Endothelial cell of umbilical vein (primary cell): ENCODE data around the gene UBE2H.

Experiments used
- EZH2 ChIP-seq: IDR thresholded peaks from 2 replicates; pipeline ENCODE4 v1.6.1; 2012; ENCODE audit warnings: borderline replicate concordance, low read depth, mild to moderate bottlenecking, moderate library complexity, low read length, inconsistent platforms; ENCODE audit not compliant: severe bottlenecking
- FOS ChIP-seq: IDR thresholded peaks from 2 replicates; pipeline ENCODE4 v1.6.1; 2011; ENCODE audit warnings: mild to moderate bottlenecking, low read length, moderate library complexity, borderline replicate concordance; ENCODE audit not compliant: insufficient read depth
- GATA2 ChIP-seq: IDR thresholded peaks from 2 replicates; pipeline ENCODE4 v1.7.0; 2011; ENCODE audit warnings: low read depth, mild to moderate bottlenecking, moderate library complexity, mixed read lengths, low read length; ENCODE audit not compliant: insufficient read length, insufficient read depth
- JUN ChIP-seq: IDR thresholded peaks from 2 replicates; pipeline ENCODE4 v1.6.1; 2011; ENCODE audit warnings: borderline replicate concordance, low read depth; ENCODE audit not compliant: insufficient read length, insufficient read depth
- MYC ChIP-seq: IDR thresholded peaks from one replicate; pipeline ENCODE4 v1.6.1; 2011; ENCODE audit warnings: mild to moderate bottlenecking, low read depth, low read length
- POLR2A ChIP-seq: IDR thresholded peaks from 2 replicates; pipeline ENCODE4 v1.6.1; 2012; ENCODE audit warnings: low read depth, mild to moderate bottlenecking, control low read depth, low read length
- POLR2AphosphoS5 ChIP-seq: IDR thresholded peaks from 2 replicates; pipeline ENCODE4 v1.6.1; 2012; ENCODE audit warnings: low read depth, mild to moderate bottlenecking, control low read depth, low read length, moderate library complexity; ENCODE audit not compliant: insufficient read depth
- TF ChIP-seq, protein P1 (sequence below), 2 donors: IDR thresholded peaks; 1 replicate in 1 of 2; 2 replicates in 1 of 2; pipeline ENCODE4 v1.5.1; 2011; ENCODE audit warnings: low read length in 2 of 2, mild to moderate bottlenecking in 2 of 2, moderate library complexity in 2 of 2, control low read depth in 1 of 2, inconsistent platforms in 1 of 2, low read depth in 1 of 2; ENCODE audit not compliant: insufficient read depth in 1 of 2; ENCODE audit errors: extremely low read depth in 1 of 2
- TF ChIP-seq, protein P2 (sequence below): IDR thresholded peaks from 2 replicates; pipeline ENCODE4 v1.6.1; 2011; ENCODE audit not compliant: insufficient read depth, insufficient read length

DNA sequence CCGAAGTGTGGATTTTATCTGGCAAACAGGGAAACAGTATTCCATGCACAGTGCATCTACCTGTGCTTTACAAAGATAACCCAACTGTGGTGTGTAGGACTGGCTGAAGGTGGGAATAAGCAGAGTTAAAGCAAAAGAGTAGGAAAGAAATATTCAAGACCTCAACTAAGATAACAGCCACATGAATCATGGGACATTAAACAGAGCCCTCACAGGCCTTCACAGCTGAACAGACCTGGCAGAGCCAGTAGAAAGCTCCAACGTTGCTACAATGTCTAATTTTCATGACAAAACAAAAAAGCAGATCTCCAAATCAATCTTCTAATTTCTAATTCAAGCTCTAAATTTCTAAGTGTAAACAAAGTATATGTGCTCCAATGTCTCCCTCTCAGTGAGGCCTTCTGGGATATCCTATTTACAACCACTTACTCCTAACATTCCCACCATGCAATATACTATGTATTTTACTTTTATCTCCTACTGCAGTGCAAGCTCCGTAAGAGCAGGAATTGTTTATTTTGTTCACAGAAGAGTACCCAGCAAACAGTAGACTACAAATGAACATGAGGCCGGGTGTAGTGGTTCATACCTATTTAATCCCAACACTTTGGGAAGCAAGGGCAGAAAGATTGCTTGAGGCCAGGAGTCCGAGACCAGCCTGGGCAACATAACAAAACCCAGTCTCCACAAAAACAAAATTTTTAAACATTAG is 63.5 kb downstream of the UBE2H start:
- TF ChIP-seq POLR2A, result no peak
- TF ChIP-seq, protein P1, sequence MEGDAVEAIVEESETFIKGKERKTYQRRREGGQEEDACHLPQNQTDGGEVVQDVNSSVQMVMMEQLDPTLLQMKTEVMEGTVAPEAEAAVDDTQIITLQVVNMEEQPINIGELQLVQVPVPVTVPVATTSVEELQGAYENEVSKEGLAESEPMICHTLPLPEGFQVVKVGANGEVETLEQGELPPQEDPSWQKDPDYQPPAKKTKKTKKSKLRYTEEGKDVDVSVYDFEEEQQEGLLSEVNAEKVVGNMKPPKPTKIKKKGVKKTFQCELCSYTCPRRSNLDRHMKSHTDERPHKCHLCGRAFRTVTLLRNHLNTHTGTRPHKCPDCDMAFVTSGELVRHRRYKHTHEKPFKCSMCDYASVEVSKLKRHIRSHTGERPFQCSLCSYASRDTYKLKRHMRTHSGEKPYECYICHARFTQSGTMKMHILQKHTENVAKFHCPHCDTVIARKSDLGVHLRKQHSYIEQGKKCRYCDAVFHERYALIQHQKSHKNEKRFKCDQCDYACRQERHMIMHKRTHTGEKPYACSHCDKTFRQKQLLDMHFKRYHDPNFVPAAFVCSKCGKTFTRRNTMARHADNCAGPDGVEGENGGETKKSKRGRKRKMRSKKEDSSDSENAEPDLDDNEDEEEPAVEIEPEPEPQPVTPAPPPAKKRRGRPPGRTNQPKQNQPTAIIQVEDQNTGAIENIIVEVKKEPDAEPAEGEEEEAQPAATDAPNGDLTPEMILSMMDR (IDR thresholded peaks at IDR 0.05; ENCODE audit: extremely low read depth in 1 of 2, insufficient read depth in 1 of 2, low read depth in 1 of 2, low read length in 2 of 2), result no peak
- TF ChIP-seq POLR2AphosphoS5, result no peak
- TF ChIP-seq, protein P2, sequence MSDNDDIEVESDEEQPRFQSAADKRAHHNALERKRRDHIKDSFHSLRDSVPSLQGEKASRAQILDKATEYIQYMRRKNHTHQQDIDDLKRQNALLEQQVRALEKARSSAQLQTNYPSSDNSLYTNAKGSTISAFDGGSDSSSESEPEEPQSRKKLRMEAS, result no peak
- no peak for TF ChIP-seq FOS
- TF ChIP-seq EZH2, result no peak
- no peak for TF ChIP-seq JUN
- no peak for TF ChIP-seq GATA2
- TF ChIP-seq MYC, result no peak
